GM21360 (cell line): Measurements from ENCODE around the gene FBXO10.
"Not testable (repeated sequence)": the region's sequence is repeated elsewhere in the genome, so short reads cannot be mapped to it uniquely, and the experiment has no call there.

ENCODE experiments used
- ATAC-seq: cut with Tn5 transposase; IDR thresholded peaks from one replicate; pipeline ENCODE4 v1.9.1; 2021; ENCODE audit warnings: mild to moderate bottlenecking, moderate library complexity; ENCODE audit not compliant: unreplicated experiment

Gene FBXO10, protein sequence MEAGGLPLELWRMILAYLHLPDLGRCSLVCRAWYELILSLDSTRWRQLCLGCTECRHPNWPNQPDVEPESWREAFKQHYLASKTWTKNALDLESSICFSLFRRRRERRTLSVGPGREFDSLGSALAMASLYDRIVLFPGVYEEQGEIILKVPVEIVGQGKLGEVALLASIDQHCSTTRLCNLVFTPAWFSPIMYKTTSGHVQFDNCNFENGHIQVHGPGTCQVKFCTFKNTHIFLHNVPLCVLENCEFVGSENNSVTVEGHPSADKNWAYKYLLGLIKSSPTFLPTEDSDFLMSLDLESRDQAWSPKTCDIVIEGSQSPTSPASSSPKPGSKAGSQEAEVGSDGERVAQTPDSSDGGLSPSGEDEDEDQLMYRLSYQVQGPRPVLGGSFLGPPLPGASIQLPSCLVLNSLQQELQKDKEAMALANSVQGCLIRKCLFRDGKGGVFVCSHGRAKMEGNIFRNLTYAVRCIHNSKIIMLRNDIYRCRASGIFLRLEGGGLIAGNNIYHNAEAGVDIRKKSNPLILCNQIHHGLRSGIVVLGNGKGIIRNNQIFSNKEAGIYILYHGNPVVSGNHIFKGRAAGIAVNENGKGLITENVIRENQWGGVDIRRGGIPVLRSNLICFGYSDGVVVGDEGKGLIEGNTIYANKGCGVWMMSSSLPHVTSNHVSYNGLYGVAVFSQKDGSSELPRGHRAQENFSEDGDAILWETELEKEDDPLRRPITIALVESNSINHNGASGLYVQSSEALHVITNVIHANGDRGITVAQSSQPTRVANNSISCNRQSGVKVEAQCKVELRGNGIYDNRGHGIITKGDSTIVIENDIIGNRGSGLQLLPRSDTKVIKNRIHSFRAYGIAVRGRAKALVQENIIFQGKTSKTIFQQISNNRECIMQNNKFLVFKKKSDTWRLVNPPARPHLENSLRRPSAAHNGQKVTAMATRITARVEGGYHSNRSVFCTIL

DNA sequence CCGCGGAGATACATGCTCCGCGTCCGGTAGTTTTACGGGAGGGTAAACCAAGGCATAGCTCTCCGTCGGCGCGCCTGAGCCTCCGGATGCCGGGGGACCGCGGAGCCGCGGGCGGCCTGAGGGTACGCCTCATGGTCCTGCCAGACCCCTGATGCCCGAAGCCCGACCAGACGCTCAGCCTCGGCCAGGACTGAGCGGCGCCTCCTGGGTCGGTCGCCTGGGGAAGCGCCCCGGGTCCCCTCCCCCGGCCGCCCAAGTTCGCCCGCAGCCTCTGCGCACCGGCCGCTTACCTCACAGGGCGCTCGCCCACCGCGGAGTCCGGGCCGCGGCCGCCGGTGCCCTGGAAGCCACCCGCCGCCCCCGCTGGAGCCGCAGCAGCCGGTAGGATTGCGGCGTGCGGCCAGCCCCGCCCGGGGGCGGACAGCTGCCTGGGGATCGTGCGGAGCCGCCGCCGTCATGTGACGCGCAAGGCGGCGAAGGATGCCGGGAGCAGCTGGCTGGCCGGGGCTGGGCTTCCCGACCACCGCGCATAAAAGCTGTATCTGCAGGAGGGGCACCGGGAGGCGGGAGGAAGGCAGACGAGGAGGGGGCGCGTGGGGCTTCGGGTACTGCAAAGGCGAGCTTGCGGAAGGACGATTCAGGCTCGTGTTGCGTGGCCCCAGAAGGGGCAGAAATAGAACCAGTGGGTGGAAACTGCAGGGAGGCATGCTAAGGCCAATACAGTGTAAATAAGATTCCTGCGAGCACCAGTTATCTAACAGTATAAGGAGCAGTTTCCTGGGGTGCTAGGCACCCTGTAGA is at the start of gene FBXO10:
Gene FBXO10 (minus strand): TSS at position 460 of the 801 bp plus-strand sequence. CDS start 34,612 bp downstream, outside the sequence.
- peak; percentile 68 for ATAC-seq

DNA sequence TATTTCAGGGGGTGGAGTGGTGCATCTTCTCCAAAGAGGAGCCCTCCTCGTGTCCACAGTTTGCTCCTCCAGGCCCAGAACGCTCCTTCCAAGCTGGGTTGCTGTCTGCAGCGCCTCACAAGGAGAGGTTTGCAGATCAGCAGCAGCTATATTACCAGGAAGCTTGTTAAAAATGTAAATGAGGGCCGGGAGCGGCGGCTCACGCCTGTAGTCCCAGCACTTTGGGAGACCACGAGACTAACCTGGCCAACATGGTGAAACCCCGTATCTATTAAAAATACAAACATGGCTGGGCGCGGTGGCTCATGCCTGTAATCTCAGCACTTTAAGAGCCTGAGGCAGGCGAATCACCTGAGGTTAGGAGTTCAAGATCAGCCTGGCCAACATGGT is 49.6 kb upstream of the FBXO10 start:
- no peak for ATAC-seq

DNA sequence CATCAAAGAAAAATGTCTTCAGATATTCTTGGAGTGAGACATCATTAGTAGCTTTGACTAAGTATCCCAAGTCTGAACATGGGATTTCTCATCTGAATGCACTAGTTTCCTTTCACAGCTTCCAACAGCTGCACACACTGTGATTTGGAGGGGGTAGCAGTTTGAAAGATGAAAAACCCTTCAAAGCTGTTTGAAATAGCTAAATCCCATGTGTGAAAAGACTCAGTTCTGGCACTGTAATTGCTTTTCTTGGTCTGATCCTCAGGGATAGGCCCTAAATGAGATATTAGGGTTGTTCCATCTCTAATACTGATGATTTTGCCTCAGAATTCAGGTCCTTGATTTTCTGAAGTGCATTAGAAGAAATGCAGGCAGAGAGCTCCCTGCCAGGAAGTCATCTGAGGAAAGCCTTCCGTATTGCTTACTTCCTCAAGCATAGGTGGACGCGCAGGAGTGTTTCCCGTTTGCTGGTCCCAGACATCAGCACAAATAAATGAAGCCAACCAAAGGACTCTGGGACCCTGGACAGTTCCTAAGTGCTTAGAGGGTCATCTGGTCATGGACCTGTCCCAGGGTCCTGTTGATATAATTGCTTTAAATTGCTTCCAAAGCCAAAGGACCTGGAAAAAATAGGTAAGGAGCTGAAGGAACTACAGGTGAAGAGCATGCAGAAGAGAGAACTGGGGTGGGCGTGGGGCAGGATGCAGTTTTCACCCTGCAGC is 49.0 kb upstream of the FBXO10 start:
- no peak for ATAC-seq

DNA sequence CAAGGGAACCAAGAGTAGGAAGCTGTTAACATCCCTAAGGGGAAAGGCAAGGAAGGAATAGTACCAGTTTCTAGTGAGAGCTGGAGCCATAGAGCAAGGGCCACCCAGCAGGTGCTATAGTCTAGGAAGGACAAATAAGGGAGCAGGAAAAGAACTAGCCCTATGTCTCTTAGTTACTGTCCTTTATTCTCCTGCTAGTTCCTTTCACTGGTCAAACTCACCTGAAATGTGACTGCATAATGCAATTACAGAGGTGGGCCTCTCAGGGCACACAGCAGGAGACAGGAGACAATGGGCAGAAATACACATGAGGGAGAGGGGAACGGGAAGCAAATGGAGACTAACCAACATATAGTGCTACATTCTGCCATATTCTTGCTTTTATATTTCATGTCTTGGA is 47.9 kb upstream of the FBXO10 start:
- no peak for ATAC-seq

DNA sequence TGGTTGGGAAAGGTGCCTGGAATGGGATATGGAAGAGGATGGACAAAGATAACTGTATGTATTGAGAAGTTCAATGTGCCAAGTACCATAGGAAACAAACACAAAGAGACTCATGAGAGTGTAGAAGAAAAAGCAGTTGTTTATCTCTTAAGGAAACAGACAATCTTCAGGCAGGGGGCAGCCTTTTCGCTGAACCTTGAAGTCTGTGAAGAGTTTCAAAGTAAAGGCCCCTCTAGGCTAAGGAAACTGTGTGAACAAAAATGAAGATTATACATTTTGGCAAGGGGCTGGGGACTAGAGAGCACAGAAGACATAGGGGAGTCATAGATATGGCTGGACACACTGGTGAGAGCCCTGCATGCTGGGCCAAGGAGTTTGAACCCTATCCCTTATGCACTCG is 47.1 kb upstream of the FBXO10 start:
- no peak for ATAC-seq

DNA sequence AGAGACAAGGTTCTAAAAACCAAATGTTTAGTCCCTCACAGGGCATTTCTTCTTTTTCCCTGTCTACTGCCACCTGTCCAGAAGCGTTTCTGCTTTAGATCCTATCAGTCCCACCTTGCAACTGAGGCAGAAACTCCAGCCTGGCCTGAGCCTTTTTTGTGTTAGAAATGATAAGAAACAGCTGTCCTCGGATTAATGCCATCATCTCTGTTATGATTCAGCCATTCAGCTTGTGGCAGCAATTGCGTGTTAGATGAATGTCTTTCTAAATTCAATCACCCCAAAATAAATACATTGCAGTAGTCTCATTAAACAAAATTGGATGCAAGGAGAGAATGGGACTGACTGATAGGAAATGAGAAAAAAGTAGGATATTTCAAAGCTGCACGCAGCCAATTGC is 46.3 kb upstream of the FBXO10 start:
- no peak for ATAC-seq

DNA sequence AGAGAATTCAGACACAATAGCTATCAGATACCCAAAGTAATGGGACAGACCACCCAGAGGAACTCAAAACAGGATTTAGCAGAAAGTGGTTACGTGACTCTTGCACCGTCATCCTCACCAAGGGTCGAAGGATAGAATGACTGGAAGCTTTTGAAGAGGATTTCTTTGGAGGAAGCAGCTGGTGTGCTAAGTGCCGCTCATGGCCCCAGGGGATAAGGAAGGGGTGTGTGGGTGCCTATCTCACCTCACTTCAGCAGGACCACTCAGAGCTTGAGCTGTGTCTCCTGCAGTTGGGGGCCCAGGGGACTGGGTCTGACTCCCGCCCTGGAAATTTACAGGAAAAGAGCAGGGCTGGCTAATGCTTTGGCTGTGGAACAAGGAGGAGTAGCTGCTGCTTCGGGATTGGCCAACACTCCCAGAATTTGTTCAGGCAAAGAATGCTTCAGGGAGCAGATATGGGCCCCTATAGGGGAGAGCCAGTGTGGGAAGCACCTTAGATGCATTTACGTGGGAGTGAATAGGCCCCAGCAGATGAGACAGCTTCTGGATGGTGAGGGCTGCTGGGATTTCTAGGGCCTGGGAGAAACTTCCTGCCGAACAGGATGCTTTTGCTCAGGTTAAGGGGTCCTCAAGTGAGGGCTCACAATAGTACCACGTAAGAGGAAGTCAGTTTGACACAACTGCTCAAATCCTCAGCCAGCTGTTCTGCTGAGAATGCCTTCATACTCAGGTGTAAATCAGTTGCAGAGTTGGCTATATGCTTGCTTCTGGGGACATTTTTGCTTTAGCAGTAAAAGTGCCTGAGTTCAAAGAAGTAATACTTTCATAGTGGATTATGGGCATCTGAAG is 45.3 kb upstream of the FBXO10 start:
- no peak for ATAC-seq

DNA sequence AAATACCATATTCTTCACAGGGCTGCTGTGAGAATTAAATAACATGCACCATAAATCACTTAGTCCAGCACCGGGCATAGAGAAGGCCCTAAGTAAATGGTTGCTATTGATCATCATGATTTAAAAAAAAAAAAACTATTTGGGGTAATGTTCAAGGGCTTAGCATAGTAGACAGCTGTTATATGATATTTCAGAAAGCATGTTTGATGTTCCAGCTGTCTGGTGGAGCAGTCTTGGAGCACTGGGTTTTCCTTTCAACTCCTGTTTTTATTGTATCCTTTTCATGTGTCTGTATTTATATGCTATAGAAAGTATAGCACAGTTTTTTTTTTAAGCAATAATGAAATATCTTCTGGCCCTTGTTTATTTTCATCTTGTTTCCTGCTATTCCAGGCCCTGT is 44.2 kb upstream of the FBXO10 start:
- ATAC-seq = no peak

DNA sequence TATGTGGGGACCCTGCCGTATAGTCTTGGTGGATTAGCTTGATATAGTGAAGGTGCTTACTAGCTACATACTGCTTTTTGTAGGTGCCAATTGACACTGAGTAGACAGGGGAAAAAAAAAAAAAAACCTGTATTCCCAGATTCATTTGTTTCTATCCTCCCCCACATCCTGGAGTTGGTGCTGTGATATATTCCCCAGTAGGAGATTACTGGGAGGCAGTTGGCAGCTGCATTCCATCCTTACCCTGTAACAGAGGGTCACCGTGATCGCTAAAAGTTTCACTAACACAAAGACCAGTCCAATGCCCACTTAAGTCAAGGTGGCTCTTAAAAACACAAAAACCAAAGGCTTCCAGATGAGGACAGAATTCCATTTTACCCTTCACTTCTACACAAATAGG is 43.6 kb upstream of the FBXO10 start:
- ATAC-seq = no peak

DNA sequence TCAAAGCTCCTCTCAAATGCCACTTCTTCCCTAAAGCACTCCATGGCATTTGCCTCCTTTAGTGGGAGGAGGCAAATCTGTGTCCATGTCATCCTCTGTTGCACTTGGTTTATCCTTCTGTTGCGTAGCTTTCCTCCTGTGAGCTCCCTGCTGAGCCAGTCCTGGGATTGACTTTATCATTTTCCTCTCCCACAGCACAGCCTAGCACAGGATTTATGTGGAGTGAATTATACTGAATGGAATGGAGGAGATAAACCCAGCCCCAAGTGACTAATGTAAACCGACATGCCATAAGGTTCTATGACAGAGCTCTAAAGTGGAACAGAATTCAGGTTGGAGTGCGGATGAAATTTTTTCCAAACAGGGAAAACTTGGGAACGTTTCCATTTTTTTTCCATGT is 42.6 kb upstream of the FBXO10 start:
- no peak for ATAC-seq

DNA sequence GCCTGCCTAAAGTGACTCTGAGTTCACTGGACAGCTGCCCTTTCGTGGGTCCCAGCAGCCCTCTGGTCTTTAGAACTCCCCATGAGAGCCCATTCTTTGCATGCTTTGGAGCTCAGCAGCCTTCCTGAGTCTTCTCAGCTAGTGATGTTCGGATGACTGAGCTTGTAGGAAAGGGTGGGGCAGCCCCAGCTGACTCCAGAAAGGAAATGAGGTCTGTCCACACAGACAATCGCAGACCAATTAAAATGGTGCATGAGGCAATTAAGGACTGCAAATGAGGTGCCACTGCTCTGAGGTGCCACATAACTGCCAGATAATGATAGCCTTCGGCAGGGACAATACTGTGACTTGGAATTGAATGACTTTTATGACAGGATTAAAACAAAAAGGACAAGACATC is 41.7 kb upstream of the FBXO10 start:
- ATAC-seq = no peak

DNA sequence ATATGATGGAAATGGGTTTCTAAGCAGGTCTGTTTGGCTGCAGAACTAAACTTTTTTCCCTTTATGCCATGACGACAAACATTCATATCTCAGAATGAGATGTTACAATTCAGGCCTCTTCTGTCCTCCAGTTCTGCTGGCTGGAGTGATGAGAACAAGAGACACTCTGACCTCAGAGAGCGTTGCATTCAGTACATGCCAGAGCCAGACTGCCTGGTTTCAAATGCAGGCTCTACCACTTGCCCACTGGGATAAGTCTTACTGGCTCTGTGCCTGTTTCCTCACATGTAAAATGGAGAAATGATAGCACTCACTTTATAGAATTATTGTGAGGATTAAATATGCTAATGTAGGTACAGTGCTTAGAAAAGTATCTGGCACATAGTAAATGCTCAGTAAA is 41.0 kb upstream of the FBXO10 start:
- ATAC-seq = no peak

DNA sequence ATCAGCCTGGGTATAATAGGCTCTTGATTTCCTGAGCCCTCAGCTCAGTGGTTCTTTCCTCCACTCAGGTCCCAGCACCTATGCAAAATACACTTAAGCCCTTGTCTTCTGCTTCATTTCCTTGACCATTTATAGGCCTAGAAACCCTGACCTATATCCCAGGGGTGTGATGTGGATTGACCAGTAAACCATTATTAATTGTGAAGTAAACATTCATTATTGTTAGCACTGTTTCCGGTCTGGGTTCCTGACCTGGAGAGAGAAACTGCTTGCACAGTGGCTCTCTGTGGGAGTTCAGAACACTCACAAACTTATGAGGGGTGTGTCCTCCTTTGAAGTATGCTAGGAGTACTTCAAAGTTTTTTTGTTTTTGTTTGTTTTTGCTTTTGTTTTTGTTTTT is 35.8 kb upstream of the FBXO10 start:
- ATAC-seq = no peak

DNA sequence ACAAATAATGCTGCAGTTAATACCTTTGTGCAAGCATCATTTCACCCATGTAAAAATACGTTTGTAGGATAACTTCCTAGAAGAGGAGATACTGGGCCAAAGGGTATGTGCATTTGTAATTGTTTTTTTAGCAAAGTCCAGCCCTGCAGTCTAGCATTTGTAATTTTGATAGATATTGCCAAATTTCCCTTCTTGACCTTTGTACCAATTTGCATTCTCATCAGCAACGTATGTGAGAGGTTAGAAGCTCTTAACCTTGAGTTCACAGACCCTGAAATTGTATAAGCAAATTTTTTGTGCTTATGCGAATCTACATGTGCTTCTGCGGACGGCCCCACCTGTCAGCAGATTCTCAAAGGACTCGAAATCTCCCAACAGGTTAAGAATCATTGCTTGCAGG is 34.8 kb upstream of the FBXO10 start:
- no peak for ATAC-seq

DNA sequence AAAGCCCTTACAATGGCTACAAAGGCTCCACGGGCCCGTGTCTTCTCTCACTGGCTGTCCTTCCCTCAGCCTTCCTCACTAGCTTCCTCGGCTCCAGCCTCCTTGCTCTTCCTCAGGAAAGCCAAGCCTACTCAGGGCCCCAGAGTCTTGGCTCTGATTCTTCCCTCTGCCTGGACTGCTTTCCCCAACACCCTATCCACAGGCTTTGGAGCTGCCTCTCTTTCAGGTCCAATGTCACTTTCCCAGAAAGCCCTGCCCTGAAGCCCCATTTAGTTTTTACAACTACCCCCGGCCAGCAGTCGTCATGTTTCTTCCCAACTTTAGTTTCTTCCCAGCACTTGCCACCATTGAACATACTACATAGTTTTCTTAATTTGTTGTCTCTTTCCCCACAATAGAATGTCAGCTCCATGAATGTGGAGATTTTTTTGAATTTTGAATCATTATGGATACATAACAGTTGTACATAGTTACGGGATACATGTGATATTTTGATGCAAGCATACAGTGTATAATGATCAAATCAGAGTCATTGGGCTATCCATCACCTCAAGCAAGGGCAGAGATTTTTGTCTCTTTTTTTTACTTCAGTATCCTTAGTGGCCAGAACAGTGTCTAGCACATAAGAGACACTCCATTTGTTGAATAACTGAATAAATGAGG is 33.7 kb upstream of the FBXO10 start:
- no peak for ATAC-seq

DNA sequence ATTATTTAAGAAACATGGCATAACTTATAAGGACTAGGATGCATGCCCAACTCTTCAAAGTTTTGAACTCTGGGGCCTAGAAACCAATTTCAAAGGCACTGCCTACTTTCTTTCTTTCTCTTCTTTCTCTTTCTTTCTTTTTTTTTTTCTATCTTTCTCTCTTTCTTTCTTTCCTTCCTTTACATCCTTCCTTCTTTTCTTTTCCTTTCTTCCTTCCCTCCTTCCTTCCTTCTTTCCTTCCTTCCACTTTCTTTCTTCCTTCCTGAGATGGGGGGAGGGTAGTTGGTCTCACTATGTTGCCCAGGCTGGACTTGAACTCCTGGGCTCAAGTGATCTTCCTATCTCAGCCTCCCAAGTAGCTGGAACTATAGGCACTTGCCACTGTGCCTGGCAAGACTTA is 32.1 kb upstream of the FBXO10 start:
- ATAC-seq = no peak

DNA sequence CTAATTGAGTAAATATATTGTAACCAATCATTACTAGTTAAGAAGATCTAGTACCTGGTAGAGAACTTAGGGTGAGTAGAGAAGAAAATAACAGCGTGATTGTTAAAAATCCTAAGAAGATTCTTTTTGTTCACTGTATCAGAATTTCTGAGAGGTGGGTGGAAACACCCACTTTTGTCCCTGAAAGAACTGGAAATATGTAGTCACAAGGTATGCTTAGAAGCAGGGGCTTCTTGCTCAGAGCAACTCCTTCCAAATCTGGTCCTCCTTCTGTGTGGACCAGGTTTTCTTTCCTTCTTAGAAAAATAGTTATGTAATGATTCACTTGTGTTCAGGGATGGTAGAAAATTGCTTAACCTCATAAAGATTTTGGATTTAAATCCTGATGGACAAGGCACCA is 28.1 kb upstream of the FBXO10 start:
- no peak for ATAC-seq

DNA sequence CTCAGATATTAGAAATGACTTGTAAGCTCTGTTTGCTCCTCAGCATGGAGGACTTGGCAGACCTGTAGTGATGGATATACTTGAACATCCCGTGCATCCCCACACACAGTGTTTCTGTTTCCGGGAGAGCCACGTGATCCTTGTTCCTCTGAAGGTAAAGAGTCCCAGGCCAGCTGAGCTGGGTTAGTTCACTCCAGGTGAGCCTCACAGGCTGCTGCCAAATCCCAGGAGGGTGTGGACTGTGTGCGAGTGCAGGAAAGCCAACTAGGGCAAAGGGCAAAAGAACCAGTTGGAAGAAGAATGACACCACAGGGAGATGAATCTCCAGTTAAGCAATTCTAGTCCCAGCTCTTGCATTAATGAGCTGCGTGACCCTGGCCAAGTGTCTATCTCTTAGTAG is 26.6 kb upstream of the FBXO10 start:
- no peak for ATAC-seq

DNA sequence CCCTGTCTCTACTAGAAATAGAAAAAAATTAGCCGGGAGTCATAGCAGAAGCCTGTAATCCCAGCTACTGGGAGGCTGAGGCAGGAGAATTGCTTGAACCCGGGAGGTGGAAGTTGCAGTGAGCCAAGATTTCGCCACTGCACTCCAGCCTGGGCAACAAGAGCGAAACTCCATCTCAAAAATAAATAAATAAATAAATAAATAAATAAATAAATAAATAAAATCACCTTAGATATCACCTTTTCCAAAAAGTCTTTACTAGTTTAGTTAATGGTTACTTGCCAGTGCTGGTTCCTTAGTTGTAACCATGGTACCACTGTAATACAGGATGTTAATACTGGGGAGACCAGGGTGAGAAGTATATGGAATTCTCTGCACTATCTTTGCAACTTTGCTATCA is 25.9 kb upstream of the FBXO10 start:
- ATAC-seq = not testable (repeated sequence)
